Ishikawa (cell line): Measurements from ENCODE around the gene TOGARAM1.

Source experiments
- CEBPB ChIP-seq: IDR thresholded peaks from 2 replicates; pipeline ENCODE4 v1.6.1; 2012
- FOXM1 ChIP-seq: IDR thresholded peaks from 2 replicates; pipeline ENCODE4 v1.6.1; 2012; ENCODE audit warnings: low read depth, borderline replicate concordance
- REST ChIP-seq: IDR thresholded peaks from 2 replicates; pipeline ENCODE4 v1.6.1; 2012; ENCODE audit warnings: low read depth, mild to moderate bottlenecking
- TAF1 ChIP-seq: IDR thresholded peaks from 2 replicates; pipeline ENCODE4 v1.6.1; 2012; ENCODE audit warnings: low read depth, mild to moderate bottlenecking
- TCF12 ChIP-seq: IDR thresholded peaks from 2 replicates; pipeline ENCODE4 v1.6.1; 2012; ENCODE audit warnings: low read depth
- YY1 ChIP-seq: IDR thresholded peaks from 2 replicates; pipeline ENCODE4 v1.6.1; 2012; ENCODE audit warnings: low read depth
- TF ChIP-seq, protein P1 (sequence below): IDR thresholded peaks from 2 replicates; pipeline ENCODE4 v1.6.1; 2012

DNA sequence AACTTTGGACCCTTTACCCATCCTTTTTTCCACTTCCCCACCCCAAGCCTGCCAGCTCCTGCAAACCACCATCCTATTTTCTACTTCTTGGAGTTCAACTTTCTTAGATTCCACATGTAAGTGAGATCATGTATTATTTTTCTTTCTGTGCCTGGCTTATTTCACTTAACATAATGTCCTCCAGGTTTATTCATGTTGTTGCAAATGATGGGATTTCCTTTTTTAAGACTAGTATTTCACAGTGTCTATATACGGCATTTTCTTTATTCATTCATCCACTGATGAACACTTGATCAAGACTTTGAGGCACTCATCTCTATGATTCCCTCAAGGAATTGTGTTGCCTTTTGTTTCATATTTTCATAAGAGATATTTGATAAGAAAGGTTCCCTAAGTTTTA is 116.3 kb downstream of the TOGARAM1 start:
- TF ChIP-seq TAF1 (no peak), TCF12 (no peak), CEBPB (no peak), FOXM1 (no peak), YY1 (no peak), REST (no peak)
- TF ChIP-seq, protein P1, sequence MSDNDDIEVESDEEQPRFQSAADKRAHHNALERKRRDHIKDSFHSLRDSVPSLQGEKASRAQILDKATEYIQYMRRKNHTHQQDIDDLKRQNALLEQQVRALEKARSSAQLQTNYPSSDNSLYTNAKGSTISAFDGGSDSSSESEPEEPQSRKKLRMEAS, result no peak
